ENCODE results near the gene TOLLIP.

GRCh38 chr11:1263010-1263409 lies 46.4 kb downstream of the TOLLIP start:
- TF ChIP-seq, protein P1, sequence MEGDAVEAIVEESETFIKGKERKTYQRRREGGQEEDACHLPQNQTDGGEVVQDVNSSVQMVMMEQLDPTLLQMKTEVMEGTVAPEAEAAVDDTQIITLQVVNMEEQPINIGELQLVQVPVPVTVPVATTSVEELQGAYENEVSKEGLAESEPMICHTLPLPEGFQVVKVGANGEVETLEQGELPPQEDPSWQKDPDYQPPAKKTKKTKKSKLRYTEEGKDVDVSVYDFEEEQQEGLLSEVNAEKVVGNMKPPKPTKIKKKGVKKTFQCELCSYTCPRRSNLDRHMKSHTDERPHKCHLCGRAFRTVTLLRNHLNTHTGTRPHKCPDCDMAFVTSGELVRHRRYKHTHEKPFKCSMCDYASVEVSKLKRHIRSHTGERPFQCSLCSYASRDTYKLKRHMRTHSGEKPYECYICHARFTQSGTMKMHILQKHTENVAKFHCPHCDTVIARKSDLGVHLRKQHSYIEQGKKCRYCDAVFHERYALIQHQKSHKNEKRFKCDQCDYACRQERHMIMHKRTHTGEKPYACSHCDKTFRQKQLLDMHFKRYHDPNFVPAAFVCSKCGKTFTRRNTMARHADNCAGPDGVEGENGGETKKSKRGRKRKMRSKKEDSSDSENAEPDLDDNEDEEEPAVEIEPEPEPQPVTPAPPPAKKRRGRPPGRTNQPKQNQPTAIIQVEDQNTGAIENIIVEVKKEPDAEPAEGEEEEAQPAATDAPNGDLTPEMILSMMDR (IDR thresholded peaks at IDR 0.05; ENCODE audit: low read depth, low read length) = no peak
- TF ChIP-seq POLR2A (IDR thresholded peaks at IDR 0.05; ENCODE audit: extremely low read depth, insufficient read length) = no peak
- TF ChIP-seq MYC (IDR thresholded peaks at IDR 0.05; ENCODE audit: low read depth, low read length) = no peak
